Measurements from ENCODE around the gene SGPP1. TPM values are rescaled to one million over a fixed set of nuclear protein-coding genes. Genes with fewer than 3 reads are reported as not detected.

SGPP1 gene
- total and polyA plus RNA-seq, 2 of the 4 experiments (the other 2 are of a cell fraction), result 8.6 to 11.1 TPM

DNA sequence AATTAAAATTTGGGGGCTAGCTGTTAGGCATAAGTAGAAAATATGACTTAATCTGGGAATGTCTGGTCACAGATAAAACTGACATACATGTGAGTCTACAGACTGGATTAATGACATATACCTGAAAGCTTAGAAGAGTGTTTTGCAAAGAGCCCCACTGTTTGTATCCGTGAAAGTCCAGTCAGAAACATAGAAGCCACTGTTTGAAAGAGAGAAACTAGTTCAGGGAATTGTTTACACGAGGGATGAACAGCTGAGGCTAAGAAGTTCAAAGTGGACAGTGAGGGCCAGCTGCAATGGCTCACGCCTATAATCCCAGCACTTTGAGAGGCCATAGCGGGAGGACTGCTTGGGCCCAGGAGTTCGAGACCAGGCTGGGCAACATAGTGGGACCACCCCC lies 36.2 kb upstream of the SGPP1 start:
- CTCF ChIA-PET, result no interaction called here
- no peak overlapping the region for H3K56ac ChIP-seq (ENCODE audit: extremely low read depth, insufficient read depth, low read length)
- H2AK9ac ChIP-seq (replicated peaks; ENCODE audit: low read depth, low read length, poor library complexity), result no peak overlapping the region
- no peak overlapping the region for H3K23ac ChIP-seq (ENCODE audit: low read depth, low read length)
- H3K36me3 ChIP-seq (ENCODE audit: control insufficient read depth, insufficient read depth, low read length), result no peaks in the 10 kb centered on the region
- no peak overlapping the region for H3K27ac ChIP-seq (ENCODE audit: insufficient read depth, low read length)
- H2BK5ac ChIP-seq (ENCODE audit: low read depth, low read length, poor library complexity, severe bottlenecking), result no peak overlapping the region
- no TSS peak for BruUV-seq (replicated peaks)
- no peaks in the 10 kb centered on the region for H3K4me1 ChIP-seq (ENCODE audit: control insufficient read depth, insufficient read depth, low read length)
- intact Hi-C loops (cut with micrococcal nuclease) (loop anchor here (10.0 kb wide), 1 partner anchor 1599 kb away; no protein-coding TSS in a partner anchor), in situ Hi-C loops (cut with MboI; ENCODE audit: low sequenced_read_pairs) (loop anchor here (25.0 kb wide), 1 partner anchor 377 kb away; no protein-coding TSS in a partner anchor), dilution Hi-C loops (cut with HindIII; ENCODE audit: low sequenced_read_pairs, unreplicated experiment) (no loop called here)
- H3K79me1 ChIP-seq (ENCODE audit: low read depth in 1 of 2, low read length in 2 of 2), result no peaks in the 10 kb centered on the region
- H3K9me1 ChIP-seq (ENCODE audit: insufficient read depth, low read length), result no peaks in the 10 kb centered on the region
- TF ChIP-seq RAD21 (IDR thresholded peaks at IDR 0.05; ENCODE audit: low read length) (no peak), CTCF (conservative IDR thresholded peaks at IDR 0.05; ENCODE audit: low read depth, low read length) (no peak), CEBPB (IDR thresholded peaks at IDR 0.05; ENCODE audit: low read depth, low read length) (no peak), FOS (IDR thresholded peaks at IDR 0.05; ENCODE audit: low read depth, low read length) (no peak), POLR2A (IDR thresholded peaks at IDR 0.05; ENCODE audit: low read depth, low read length) (no peak), BHLHE40 (IDR thresholded peaks at IDR 0.05; ENCODE audit: low read depth, low read length) (no peak), SMC3 (IDR thresholded peaks at IDR 0.05; ENCODE audit: low read depth, low read length) (no peak), CHD1 (IDR thresholded peaks at IDR 0.05; ENCODE audit: low read depth, low read length) (no peak), NFE2L2 (IDR thresholded peaks at IDR 0.05; ENCODE audit: low read depth, low read length) (no peak), MAZ (IDR thresholded peaks at IDR 0.05; ENCODE audit: borderline replicate concordance, low read depth, low read length) (no peak), MAFK (IDR thresholded peaks at IDR 0.05; ENCODE audit: low read depth, low read length) (no peak), RCOR1 (IDR thresholded peaks at IDR 0.05; ENCODE audit: insufficient replicate concordance, low read length) (no peak), RFX5 (IDR thresholded peaks at IDR 0.05; ENCODE audit: low read depth, low read length) (no peak), MXI1 (IDR thresholded peaks at IDR 0.05; ENCODE audit: borderline replicate concordance, low read depth, low read length) (no peak)
- TF ChIP-seq, protein P1, sequence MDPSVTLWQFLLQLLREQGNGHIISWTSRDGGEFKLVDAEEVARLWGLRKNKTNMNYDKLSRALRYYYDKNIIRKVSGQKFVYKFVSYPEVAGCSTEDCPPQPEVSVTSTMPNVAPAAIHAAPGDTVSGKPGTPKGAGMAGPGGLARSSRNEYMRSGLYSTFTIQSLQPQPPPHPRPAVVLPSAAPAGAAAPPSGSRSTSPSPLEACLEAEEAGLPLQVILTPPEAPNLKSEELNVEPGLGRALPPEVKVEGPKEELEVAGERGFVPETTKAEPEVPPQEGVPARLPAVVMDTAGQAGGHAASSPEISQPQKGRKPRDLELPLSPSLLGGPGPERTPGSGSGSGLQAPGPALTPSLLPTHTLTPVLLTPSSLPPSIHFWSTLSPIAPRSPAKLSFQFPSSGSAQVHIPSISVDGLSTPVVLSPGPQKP (IDR thresholded peaks at IDR 0.05; ENCODE audit: borderline replicate concordance, low read depth, low read length), result no peak
- TF ChIP-seq, protein P2, sequence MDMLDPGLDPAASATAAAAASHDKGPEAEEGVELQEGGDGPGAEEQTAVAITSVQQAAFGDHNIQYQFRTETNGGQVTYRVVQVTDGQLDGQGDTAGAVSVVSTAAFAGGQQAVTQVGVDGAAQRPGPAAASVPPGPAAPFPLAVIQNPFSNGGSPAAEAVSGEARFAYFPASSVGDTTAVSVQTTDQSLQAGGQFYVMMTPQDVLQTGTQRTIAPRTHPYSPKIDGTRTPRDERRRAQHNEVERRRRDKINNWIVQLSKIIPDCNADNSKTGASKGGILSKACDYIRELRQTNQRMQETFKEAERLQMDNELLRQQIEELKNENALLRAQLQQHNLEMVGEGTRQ (IDR thresholded peaks at IDR 0.05; ENCODE audit: low read depth, low read length), result no peak
- no peak overlapping the region for H2AFZ ChIP-seq (replicated peaks; ENCODE audit: low read length, poor library complexity)
- no peak overlapping the region for H2AK5ac ChIP-seq (ENCODE audit: low read depth, low read length)
- POLR2A ChIA-PET (ENCODE audit: unreplicated experiment), result no interaction called here
- H3K4me2 ChIP-seq (ENCODE audit: low read depth, low read length), result no peak overlapping the region
- no peak overlapping the region for H4K91ac ChIP-seq (ENCODE audit: insufficient read depth, low read depth, low read length)
- no peak overlapping the region for H3K4ac ChIP-seq (ENCODE audit: low read depth, low read length)
- no peaks in the 10 kb centered on the region for H4K20me1 ChIP-seq (ENCODE audit: insufficient read depth, low read length)
- no peaks in the 10 kb centered on the region; the same call in 1 of the 2 replicates for H3K27me3 ChIP-seq (ENCODE audit: control insufficient read depth, insufficient read depth, low read length)
- no peak overlapping the region for H3K4me3 ChIP-seq (ENCODE audit: insufficient read depth, low read depth, low read length)
- no peak overlapping the region for H2BK15ac ChIP-seq (ENCODE audit: low read depth, low read length)
- no peak overlapping the region for H3K14ac ChIP-seq (replicated peaks; ENCODE audit: low read depth, low read length)
- H3K18ac ChIP-seq (ENCODE audit: low read depth, low read length), result no peak overlapping the region
- DNase-seq, result peak; percentile 46
- H2BK20ac ChIP-seq (ENCODE audit: low read depth, low read length), result no peak overlapping the region
- H3K9me3 ChIP-seq (ENCODE audit: control insufficient read depth, insufficient read depth, low read length), result no peaks in the 10 kb centered on the region
- no peak overlapping the region for H3K9ac ChIP-seq (ENCODE audit: low read depth, low read length)
- no peak overlapping the region for H2BK120ac ChIP-seq (ENCODE audit: low read depth, low read length)
- 20% methylated on average over 2 of the region's 5 CpGs; no CpG with 5 or more reads in 1 of the 2 experiments for whole genome bisulfite sequencing, 2 experiments (ENCODE audit: extremely low coverage in 2 of 2, insufficient read length in 1 of 2)
- ATAC-seq (ENCODE audit: low read depth), result peak; percentile 84
- H4K5ac ChIP-seq (ENCODE audit: low read depth, low read length), result no peak overlapping the region
- no peak overlapping the region for H4K8ac ChIP-seq (ENCODE audit: low read depth in 2 of 2, low read length in 2 of 2)
